ENCODE results near the gene OBP2A.

DNA sequence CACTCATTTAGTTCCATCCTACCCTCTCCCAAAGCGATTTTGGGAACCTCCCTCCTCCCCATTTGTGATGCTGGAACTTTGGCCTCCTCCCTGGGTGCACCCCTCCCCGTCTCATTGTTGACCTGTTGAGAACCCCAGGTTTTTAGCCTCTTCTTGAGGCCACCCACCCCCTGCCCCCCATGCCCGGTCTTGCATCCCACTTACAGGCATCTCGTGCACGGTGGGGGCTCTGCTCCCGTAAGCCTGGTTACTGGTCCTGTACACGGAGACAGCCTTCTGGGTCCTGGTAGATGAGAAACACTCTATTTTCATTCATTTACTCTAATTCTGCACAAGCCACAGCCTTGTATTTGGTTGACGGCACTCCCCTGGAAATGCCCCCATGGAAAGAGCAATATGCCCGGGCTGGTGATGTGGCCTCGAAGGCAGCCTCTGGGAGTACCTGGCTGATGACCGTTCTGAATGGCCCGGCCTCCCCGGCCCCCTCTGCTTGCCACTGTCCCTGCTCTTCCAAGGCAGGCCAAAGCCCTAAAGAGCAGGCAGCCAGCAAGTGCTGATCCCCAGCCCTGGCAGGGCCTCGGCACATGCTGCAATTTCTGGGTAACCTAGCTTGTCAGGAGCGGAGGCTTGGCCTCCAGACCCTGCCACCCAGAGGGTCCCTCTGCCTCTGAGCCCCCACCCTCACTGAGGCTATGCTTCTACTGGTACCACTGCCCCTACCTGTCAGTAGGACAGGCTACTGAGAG, 47.4 kb upstream of the OBP2A start:
- TF ChIP-seq, protein P1, sequence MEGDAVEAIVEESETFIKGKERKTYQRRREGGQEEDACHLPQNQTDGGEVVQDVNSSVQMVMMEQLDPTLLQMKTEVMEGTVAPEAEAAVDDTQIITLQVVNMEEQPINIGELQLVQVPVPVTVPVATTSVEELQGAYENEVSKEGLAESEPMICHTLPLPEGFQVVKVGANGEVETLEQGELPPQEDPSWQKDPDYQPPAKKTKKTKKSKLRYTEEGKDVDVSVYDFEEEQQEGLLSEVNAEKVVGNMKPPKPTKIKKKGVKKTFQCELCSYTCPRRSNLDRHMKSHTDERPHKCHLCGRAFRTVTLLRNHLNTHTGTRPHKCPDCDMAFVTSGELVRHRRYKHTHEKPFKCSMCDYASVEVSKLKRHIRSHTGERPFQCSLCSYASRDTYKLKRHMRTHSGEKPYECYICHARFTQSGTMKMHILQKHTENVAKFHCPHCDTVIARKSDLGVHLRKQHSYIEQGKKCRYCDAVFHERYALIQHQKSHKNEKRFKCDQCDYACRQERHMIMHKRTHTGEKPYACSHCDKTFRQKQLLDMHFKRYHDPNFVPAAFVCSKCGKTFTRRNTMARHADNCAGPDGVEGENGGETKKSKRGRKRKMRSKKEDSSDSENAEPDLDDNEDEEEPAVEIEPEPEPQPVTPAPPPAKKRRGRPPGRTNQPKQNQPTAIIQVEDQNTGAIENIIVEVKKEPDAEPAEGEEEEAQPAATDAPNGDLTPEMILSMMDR (IDR thresholded peaks at IDR 0.05), result no peak
- no peak for TF ChIP-seq POLR2AphosphoS5 (IDR thresholded peaks at IDR 0.05)
- TF ChIP-seq POLR2A (IDR thresholded peaks at IDR 0.05), result no peak
